Mucosa of descending colon (tissue), 3 donors: ENCODE results near the gene CCDC88C. TPM values are rescaled to one million over a fixed set of nuclear protein-coding genes. Genes with fewer than 3 reads are reported as not detected.
A peak's percentile ranks its signal among the peaks of the same experiment; 100 is the strongest.

Experiments
- ATAC-seq: fragments of 200-7000 bp; cut with Tn5 transposase; one replicate; pipeline ENCODE4 v1.9.1; 2020; ENCODE audit warnings: mild to moderate bottlenecking, moderate library complexity
- DNase-seq, 3 donors: peaks; one replicate each; pipeline ENCODE4 v3.0.0-alpha.2; 2020
- H3K36me3 ChIP-seq: fragments of 200-600 bp; one replicate; pipeline ENCODE4 v1.8.0; 2021; ENCODE audit warnings: low read depth, mild to moderate bottlenecking
- H3K4me1 ChIP-seq: fragments of 200-600 bp; one replicate; pipeline ENCODE4 v1.8.0; 2021; ENCODE audit warnings: low read depth, mild to moderate bottlenecking
- H3K4me3 ChIP-seq: fragments of 200-600 bp; one replicate; pipeline ENCODE4 v1.8.0; 2021; ENCODE audit warnings: mild to moderate bottlenecking
- H3K9me3 ChIP-seq: fragments of 200-600 bp; one replicate; pipeline ENCODE4 v1.8.0; 2021; ENCODE audit warnings: mild to moderate bottlenecking
- intact Hi-C, 2 donors: fragments of 100-400 bp; cut with DNase I in 1 of 2; cut with micrococcal nuclease in 1 of 2; formaldehyde crosslinking; loops; one replicate each; pipeline versions ENCODE4 v1.11.0 to v1.11.1; 2022; cut with DNase I, micrococcal nuclease
- total RNA-seq, 3 donors: library from RNA; stranded (reverse); fragmentation: NEBNext Ultra II Directional in 2 of 3; extraction: Animal tissue kit (Norgen Biotek cat#: 25700) in 2 of 3; gene quantifications; one replicate each; pipeline versions ENCODE4 v1.2.1 to v1.2.4, GENCODE V29; 2021 to 2023
- TF ChIP-seq, protein P1 (sequence below): fragments of 200-600 bp; IDR thresholded peaks from one replicate; pipeline ENCODE4 v1.8.0; 2022; ENCODE audit warnings: antibody characterized with exemption, mild to moderate bottlenecking
- donor health status: DM: no; HTN: no; CAD: no; lungs with moderate emphysema.
- donor health status: DM: no; HTN: no; CAD: no.
- donor health status: DM: no; HTN: yes; CAD: no.

The CCDC88C gene
- total RNA-seq, 3 donors from 2014 or later: 30.1 to 62.1 (median 56.6) TPM

DNA sequence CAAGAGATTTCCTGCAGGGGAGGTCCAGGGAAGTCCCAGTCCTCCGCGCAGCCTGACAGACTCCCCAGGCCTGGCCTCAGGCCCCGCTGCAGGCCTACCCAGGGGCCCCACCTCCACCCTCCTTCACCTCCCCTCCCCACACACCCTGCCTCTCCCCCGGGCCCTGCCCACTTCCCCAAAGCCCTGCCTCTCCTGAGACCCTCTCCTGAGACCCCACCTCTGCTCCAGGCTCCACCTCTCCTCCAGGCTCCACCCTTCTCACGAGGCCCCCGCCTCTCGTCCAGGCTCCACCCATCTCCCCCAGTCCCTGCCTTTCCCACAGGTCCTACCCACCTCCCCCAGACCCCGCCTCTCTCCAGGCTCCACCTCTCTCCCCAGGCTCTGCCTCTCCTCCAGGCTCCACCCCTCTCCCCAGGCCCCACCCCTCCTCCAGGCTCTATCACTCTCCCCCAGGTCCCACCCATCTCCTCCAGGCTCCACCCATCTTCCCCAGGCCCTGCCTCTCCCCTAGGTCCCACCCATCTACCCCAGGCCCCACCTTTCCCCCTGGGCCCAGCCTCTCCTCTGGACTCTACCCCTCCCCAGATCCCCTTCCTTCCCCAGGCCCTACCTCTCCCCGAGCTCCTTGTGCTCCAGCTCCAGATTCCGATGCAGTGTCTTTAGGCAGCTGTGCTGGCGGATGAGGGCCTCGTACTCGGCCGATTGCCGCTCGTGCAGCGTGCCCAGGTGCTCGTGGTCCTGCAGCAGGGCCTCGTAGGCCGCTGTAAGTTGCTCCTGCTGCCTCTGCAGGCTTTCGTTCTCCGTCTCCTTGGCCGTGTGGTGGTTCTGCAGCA lies 114.3 kb downstream of the CCDC88C start:
- H3K4me3 ChIP-seq: no peak overlapping the region
- H3K36me3 ChIP-seq: peaks cover 3% of the 10 kb centered on the region
- TF ChIP-seq, protein P1, sequence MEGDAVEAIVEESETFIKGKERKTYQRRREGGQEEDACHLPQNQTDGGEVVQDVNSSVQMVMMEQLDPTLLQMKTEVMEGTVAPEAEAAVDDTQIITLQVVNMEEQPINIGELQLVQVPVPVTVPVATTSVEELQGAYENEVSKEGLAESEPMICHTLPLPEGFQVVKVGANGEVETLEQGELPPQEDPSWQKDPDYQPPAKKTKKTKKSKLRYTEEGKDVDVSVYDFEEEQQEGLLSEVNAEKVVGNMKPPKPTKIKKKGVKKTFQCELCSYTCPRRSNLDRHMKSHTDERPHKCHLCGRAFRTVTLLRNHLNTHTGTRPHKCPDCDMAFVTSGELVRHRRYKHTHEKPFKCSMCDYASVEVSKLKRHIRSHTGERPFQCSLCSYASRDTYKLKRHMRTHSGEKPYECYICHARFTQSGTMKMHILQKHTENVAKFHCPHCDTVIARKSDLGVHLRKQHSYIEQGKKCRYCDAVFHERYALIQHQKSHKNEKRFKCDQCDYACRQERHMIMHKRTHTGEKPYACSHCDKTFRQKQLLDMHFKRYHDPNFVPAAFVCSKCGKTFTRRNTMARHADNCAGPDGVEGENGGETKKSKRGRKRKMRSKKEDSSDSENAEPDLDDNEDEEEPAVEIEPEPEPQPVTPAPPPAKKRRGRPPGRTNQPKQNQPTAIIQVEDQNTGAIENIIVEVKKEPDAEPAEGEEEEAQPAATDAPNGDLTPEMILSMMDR: no peak
- ATAC-seq (peak; percentile 76), DNase-seq (peak in 2 of 3 donors; percentile 41 to 58)
- no peaks in the 10 kb centered on the region for H3K4me1 ChIP-seq
- intact Hi-C loops: no loop called here
- no peaks in the 10 kb centered on the region for H3K9me3 ChIP-seq

DNA sequence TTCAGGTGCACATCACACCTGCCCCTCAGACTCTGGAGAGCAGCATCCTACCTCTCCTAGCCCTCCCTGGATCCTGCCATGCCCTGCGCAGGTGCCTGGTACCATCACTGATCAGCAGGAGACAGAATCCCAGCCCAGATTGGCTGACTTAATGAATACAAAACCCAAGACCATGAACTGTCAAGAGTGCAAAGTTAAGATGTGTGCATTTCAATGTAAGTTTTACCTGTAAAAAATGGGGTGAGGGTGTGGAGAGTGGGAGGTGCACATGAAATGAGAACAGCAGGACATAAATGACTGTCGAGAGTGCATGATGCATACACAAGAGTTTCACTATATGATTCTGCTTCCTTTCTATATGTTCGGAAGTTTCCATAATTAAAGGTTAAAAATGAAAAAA lies 115.2 kb downstream of the CCDC88C start:
- Histone ChIP-seq H3K9me3 (no peaks in the 10 kb centered on the region), H3K4me1 (no peaks in the 10 kb centered on the region), H3K4me3 (no peak overlapping the region), H3K36me3 (peaks cover 3% of the 10 kb centered on the region)
- DNase-seq (no peak), ATAC-seq (no peak)
- TF ChIP-seq, protein P1: no peak
- intact Hi-C loops: no loop called here

DNA sequence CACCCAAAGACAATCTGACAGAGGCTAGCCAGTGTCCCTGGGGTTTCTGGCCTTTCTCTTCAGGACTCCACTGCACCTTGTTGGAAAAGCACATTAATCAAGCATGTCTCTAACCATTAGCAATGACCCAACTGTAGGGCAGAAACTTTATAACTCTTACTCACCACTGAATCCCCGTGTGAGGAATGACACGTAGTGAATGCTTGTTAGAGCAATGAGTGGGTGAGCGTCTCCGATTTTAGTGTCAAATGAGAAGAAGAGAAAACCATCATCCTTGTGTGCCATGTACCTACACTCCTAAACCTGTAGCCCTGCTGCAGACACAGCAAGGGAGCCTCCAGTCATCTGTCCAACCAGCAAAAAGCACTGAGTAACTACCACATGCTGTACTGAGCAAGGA lies 116.7 kb downstream of the CCDC88C start:
- Histone ChIP-seq H3K4me3 (no peak overlapping the region), H3K4me1 (no peaks in the 10 kb centered on the region), H3K9me3 (no peaks in the 10 kb centered on the region), H3K36me3 (peaks cover 3% of the 10 kb centered on the region)
- ATAC-seq (no peak), DNase-seq (no peak)
- intact Hi-C loops: no loop called here
- TF ChIP-seq, protein P1: no peak

DNA sequence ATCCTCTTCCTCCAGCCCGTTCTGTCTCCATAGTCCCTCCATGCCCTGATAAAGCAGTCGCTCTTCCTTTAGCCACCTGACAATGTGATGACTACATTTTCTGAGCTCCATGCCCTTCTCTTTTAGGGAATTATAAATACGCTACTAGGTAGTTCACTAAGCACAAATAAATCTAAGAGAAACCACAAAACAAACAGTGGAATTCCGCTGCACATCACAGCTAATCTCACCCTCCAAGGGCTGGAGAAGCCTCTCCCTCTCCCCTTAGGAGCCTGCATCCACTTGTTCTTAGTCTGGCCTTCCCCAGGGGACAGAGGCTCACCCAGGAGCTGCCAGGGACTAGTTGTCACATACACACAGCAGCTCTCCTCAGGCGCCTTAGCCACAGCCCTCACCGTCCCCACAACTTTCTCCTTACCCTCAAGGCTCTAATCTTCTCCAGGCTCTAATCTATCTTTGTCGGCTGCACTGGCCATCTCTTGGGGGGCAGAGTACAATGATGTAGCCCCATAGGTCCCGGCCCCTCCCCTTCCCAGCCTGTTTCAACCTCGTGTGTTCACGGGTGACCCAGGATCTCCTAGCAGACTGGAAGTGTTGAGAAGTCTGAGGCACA lies 117.2 kb downstream of the CCDC88C start:
- no peak overlapping the region for H3K4me3 ChIP-seq
- H3K36me3 ChIP-seq: peaks cover 3% of the 10 kb centered on the region
- DNase-seq (no peak), ATAC-seq (no peak)
- no peaks in the 10 kb centered on the region for H3K4me1 ChIP-seq
- no peaks in the 10 kb centered on the region for H3K9me3 ChIP-seq
- TF ChIP-seq, protein P1: no peak
- intact Hi-C loops: no loop called here

DNA sequence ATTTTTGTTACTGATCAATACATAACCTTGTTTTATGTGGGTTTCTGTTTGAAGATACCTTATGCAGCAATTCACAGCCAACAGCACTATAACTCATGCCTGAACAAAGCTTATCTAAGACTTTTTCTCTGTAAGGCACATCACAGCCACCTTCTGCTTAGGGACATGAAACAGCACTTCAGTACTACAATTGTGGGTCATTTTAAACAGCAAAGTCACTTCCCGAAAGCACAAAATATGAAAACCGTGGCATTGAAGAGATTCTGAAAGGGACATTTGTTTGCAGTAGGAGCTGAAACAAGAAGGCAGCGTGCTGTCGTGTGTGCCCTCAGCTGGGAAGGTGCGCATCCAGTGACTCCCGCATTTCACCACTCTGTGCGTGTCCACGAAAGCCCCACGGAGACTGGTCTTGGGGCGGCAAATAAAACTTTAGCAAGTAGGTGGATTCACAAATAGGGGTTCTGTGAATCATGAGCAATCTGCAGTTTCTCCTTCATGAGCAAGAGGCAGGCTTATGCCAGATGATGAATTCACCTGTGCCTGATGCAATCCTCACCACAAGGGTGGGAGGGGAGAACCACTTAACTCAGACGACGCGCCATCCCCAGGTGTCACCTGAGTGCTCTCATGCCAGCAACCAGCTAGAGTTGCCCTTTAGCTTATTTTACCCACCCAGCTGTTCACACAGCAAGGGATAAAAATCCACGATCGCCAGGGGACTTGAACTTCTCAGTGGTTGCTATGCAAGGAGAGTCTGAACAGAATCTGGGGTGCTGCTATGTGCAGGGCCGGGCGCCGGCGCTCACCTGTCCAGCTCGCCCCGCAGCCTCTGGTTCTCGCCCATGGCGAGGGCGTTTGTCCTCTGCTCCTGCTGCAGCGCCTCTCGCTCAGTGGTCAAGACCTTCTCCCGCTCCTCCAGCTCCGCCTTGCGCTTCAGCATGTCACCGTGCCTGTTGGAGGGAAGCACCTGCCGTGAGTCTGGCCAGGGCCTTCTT lies 118.2 kb downstream of the CCDC88C start:
- H3K36me3 ChIP-seq: peaks cover 3% of the 10 kb centered on the region
- H3K9me3 ChIP-seq: no peaks in the 10 kb centered on the region
- no peaks in the 10 kb centered on the region for H3K4me1 ChIP-seq
- intact Hi-C loops: no loop called here
- H3K4me3 ChIP-seq: no peak overlapping the region
- TF ChIP-seq, protein P1: no peak
- DNase-seq: no peak
- no peak for ATAC-seq
